Measurements from ENCODE around the gene SEPTIN10.

The SEPTIN10 gene

GRCh38 chr2:109549016-109549590 lies 64.7 kb downstream of the SEPTIN10 start:
- DNase-seq (ENCODE audit: extremely low read depth, insufficient read length) = no peak
- Histone ChIP-seq H3K36me3 (ENCODE audit: control insufficient read depth, insufficient read depth, low read length) (no peaks in the 10 kb centered on the region), H3K4me3 (replicated peaks; ENCODE audit: low read depth, low read length) (no peak overlapping the region), H3K27me3 (replicated peaks; ENCODE audit: control insufficient read depth, insufficient read depth, low read length) (no peaks in the 10 kb centered on the region)
- TF ChIP-seq, protein P1, sequence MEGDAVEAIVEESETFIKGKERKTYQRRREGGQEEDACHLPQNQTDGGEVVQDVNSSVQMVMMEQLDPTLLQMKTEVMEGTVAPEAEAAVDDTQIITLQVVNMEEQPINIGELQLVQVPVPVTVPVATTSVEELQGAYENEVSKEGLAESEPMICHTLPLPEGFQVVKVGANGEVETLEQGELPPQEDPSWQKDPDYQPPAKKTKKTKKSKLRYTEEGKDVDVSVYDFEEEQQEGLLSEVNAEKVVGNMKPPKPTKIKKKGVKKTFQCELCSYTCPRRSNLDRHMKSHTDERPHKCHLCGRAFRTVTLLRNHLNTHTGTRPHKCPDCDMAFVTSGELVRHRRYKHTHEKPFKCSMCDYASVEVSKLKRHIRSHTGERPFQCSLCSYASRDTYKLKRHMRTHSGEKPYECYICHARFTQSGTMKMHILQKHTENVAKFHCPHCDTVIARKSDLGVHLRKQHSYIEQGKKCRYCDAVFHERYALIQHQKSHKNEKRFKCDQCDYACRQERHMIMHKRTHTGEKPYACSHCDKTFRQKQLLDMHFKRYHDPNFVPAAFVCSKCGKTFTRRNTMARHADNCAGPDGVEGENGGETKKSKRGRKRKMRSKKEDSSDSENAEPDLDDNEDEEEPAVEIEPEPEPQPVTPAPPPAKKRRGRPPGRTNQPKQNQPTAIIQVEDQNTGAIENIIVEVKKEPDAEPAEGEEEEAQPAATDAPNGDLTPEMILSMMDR (IDR thresholded peaks at IDR 0.05; ENCODE audit: insufficient read depth, low read length, poor library complexity, severe bottlenecking) = no peak

DNA sequence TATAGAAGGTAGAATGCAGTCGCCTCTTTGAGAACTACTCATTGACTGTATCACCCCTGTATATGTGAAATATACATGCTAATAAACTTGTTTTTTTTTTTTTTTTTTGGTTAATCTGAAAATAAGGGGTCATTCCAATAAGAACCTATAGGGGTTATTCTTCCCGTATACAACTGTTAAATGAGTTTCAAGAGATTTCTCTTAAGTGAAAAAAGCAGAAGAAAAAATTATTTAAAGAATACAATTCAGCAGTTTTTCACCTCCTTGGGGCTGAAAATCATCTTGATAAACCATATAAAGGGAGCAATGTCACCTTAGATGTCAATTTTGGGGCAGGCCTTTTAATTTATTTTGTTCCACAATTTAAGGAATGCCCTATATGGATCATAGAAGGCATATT lies 66.5 kb downstream of the SEPTIN10 start:
- TF ChIP-seq, protein P1 (IDR thresholded peaks at IDR 0.05; ENCODE audit: insufficient read depth, low read length, poor library complexity, severe bottlenecking) = no peak
- H3K4me3 ChIP-seq (replicated peaks; ENCODE audit: low read depth, low read length) = no peak overlapping the region
- no peaks in the 10 kb centered on the region for H3K27me3 ChIP-seq (replicated peaks; ENCODE audit: control insufficient read depth, insufficient read depth, low read length)
- DNase-seq (ENCODE audit: extremely low read depth, insufficient read length) = no peak
- no peaks in the 10 kb centered on the region for H3K36me3 ChIP-seq (ENCODE audit: control insufficient read depth, insufficient read depth, low read length)

- DNase-seq (ENCODE audit: extremely low read depth, insufficient read length) = peak; percentile 52
- Histone ChIP-seq H3K27me3 (replicated peaks; ENCODE audit: control insufficient read depth, insufficient read depth, low read length) (no peaks in the 10 kb centered on the region), H3K36me3 (ENCODE audit: control insufficient read depth, insufficient read depth, low read length) (no peaks in the 10 kb centered on the region), H3K4me3 (replicated peaks; ENCODE audit: low read depth, low read length) (no peak overlapping the region)
- TF ChIP-seq, protein P1 (IDR thresholded peaks at IDR 0.05; ENCODE audit: insufficient read depth, low read length, poor library complexity, severe bottlenecking) = peak; percentile 94
Observed at GRCh38 chr2:109545828-109546713, 67.7 kb downstream of the SEPTIN10 start.

DNA sequence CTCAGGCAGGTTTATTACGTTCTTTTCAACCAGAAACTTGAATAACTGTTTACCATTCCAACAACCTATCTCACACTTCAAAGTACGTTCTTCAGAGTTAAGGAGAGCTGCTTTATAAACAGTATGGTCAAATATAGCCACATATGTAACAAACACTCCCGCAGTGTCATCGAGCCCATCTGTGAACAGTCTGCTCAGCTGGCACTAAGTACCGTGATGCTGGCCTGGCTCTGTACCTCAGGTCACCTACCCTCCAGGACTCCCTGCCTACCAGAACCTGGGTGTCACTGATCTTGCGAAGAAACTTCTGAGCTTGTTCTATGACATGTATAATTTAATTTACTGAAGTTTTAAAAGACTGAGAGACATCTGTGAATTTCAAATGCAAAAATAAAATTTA lies 71.4 kb downstream of the SEPTIN10 start:
- no peak overlapping the region for H3K4me3 ChIP-seq (replicated peaks; ENCODE audit: low read depth, low read length)
- H3K27me3 ChIP-seq (replicated peaks; ENCODE audit: control insufficient read depth, insufficient read depth, low read length) = no peaks in the 10 kb centered on the region
- no peaks in the 10 kb centered on the region for H3K36me3 ChIP-seq (ENCODE audit: control insufficient read depth, insufficient read depth, low read length)
- TF ChIP-seq, protein P1 (IDR thresholded peaks at IDR 0.05; ENCODE audit: insufficient read depth, low read length, poor library complexity, severe bottlenecking) = no peak
- no peak for DNase-seq (ENCODE audit: extremely low read depth, insufficient read length)

DNA sequence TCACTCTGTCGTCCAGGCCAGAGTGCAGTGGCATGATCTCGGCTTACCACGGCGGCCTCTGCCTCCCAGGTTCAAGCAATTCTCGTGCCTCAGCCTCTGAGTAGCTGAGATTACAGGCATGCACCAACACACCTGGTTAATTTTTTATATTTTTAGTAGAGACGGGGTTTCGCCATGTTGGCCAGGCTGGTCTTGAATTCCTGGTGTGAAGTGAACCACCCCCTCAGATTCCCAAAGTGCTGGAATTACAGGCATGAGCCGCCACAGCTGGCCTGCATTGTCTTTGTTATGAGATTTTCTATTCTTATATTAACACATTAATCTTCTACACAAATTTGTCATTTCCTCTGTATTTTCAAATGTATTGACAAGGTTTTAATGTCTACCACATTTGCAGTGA lies 75.2 kb downstream of the SEPTIN10 start:
- no peak for DNase-seq (ENCODE audit: extremely low read depth, insufficient read length)
- no peaks in the 10 kb centered on the region for H3K27me3 ChIP-seq (replicated peaks; ENCODE audit: control insufficient read depth, insufficient read depth, low read length)
- no peak overlapping the region for H3K4me3 ChIP-seq (replicated peaks; ENCODE audit: low read depth, low read length)
- TF ChIP-seq, protein P1 (IDR thresholded peaks at IDR 0.05; ENCODE audit: insufficient read depth, low read length, poor library complexity, severe bottlenecking) = no peak
- H3K36me3 ChIP-seq (ENCODE audit: control insufficient read depth, insufficient read depth, low read length) = no peaks in the 10 kb centered on the region

All from GM06990 (cell line).